ENCODE results near the gene CFD. TPM values are rescaled to one million over a fixed set of nuclear protein-coding genes. Genes with fewer than 3 reads are reported as not detected.

Gene CFD
- total RNA-seq, 1 donor, result 19.9 TPM

- DNase-seq (ENCODE audit: insufficient read length, low spot score, missing footprints), result no peak
- Histone ChIP-seq H3K27ac (ENCODE audit: low read depth, low read length) (no peak overlapping the region), H3K4me1 (ENCODE audit: insufficient read depth, low read length) (peaks cover 3% of the 10 kb centered on the region), H3K9me3 (ENCODE audit: low read depth, low read length) (no peaks in the 10 kb centered on the region), H4K20me1 (ENCODE audit: insufficient read depth, low read length) (no peaks in the 10 kb centered on the region), H3K27me3 (ENCODE audit: insufficient read depth, low read length) (peaks cover 10% of the 10 kb centered on the region), H3K4me3 (ENCODE audit: insufficient read depth, low read length) (no peak overlapping the region), H3K36me3 (ENCODE audit: insufficient read depth, low read length) (no peaks in the 10 kb centered on the region), H3K4me2 (ENCODE audit: insufficient read depth, low read length) (no peak overlapping the region), H2AFZ (ENCODE audit: low read length) (no peak overlapping the region), H3K79me2 (ENCODE audit: insufficient read depth, low read length) (no peaks in the 10 kb centered on the region)
- TF ChIP-seq, protein P1, sequence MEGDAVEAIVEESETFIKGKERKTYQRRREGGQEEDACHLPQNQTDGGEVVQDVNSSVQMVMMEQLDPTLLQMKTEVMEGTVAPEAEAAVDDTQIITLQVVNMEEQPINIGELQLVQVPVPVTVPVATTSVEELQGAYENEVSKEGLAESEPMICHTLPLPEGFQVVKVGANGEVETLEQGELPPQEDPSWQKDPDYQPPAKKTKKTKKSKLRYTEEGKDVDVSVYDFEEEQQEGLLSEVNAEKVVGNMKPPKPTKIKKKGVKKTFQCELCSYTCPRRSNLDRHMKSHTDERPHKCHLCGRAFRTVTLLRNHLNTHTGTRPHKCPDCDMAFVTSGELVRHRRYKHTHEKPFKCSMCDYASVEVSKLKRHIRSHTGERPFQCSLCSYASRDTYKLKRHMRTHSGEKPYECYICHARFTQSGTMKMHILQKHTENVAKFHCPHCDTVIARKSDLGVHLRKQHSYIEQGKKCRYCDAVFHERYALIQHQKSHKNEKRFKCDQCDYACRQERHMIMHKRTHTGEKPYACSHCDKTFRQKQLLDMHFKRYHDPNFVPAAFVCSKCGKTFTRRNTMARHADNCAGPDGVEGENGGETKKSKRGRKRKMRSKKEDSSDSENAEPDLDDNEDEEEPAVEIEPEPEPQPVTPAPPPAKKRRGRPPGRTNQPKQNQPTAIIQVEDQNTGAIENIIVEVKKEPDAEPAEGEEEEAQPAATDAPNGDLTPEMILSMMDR (IDR thresholded peaks at IDR 0.05; ENCODE audit: extremely low read depth, low read depth, low read length), result no peak
Measured at GRCh38 chr19:855566-856120, 3.8 kb upstream of the CFD start.

GRCh38 chr19:858284-858683, 1.2 kb upstream of the CFD start:
- Histone ChIP-seq H3K4me2 (ENCODE audit: insufficient read depth, low read length) (no peak overlapping the region), H3K27me3 (ENCODE audit: insufficient read depth, low read length) (peaks cover 11% of the 10 kb centered on the region), H3K9me3 (ENCODE audit: low read depth, low read length) (no peaks in the 10 kb centered on the region), H4K20me1 (ENCODE audit: insufficient read depth, low read length) (no peaks in the 10 kb centered on the region), H3K4me1 (ENCODE audit: insufficient read depth, low read length) (peaks cover 3% of the 10 kb centered on the region), H3K36me3 (ENCODE audit: insufficient read depth, low read length) (no peaks in the 10 kb centered on the region), H3K79me2 (ENCODE audit: insufficient read depth, low read length) (no peaks in the 10 kb centered on the region), H3K27ac (ENCODE audit: low read depth, low read length) (no peak overlapping the region), H3K4me3 (ENCODE audit: insufficient read depth, low read length) (no peak overlapping the region), H2AFZ (ENCODE audit: low read length) (no peak overlapping the region)
- no peak for DNase-seq (ENCODE audit: insufficient read length, low spot score, missing footprints)
- TF ChIP-seq, protein P1 (IDR thresholded peaks at IDR 0.05; ENCODE audit: extremely low read depth, low read depth, low read length), result no peak

GRCh38 chr19:861141-861755, 1.8 kb downstream of the CFD start:
- TF ChIP-seq, protein P1 (IDR thresholded peaks at IDR 0.05; ENCODE audit: extremely low read depth, low read depth, low read length), result no peak
- no peaks in the 10 kb centered on the region for H3K9me3 ChIP-seq (ENCODE audit: low read depth, low read length)
- no peak overlapping the region for H3K4me2 ChIP-seq (ENCODE audit: insufficient read depth, low read length)
- no peak overlapping the region for H3K4me3 ChIP-seq (ENCODE audit: insufficient read depth, low read length)
- H4K20me1 ChIP-seq (ENCODE audit: insufficient read depth, low read length), result no peaks in the 10 kb centered on the region
- H3K27ac ChIP-seq (ENCODE audit: low read depth, low read length), result no peak overlapping the region
- H3K79me2 ChIP-seq (ENCODE audit: insufficient read depth, low read length), result no peaks in the 10 kb centered on the region
- peaks cover 11% of the 10 kb centered on the region for H3K27me3 ChIP-seq (ENCODE audit: insufficient read depth, low read length)
- no peak overlapping the region for H2AFZ ChIP-seq (ENCODE audit: low read length)
- H3K36me3 ChIP-seq (ENCODE audit: insufficient read depth, low read length), result no peaks in the 10 kb centered on the region
- DNase-seq (ENCODE audit: insufficient read length, low spot score, missing footprints), result no peak
- H3K4me1 ChIP-seq (ENCODE audit: insufficient read depth, low read length), result peaks cover 3% of the 10 kb centered on the region

GRCh38 chr19:861756-862580, 2.5 kb downstream of the CFD start:
- Histone ChIP-seq H3K27me3 (ENCODE audit: insufficient read depth, low read length) (peaks cover 11% of the 10 kb centered on the region), H3K79me2 (ENCODE audit: insufficient read depth, low read length) (no peaks in the 10 kb centered on the region), H3K4me2 (ENCODE audit: insufficient read depth, low read length) (no peak overlapping the region), H3K4me1 (ENCODE audit: insufficient read depth, low read length) (peaks cover 3% of the 10 kb centered on the region), H3K4me3 (ENCODE audit: insufficient read depth, low read length) (no peak overlapping the region), H3K27ac (ENCODE audit: low read depth, low read length) (no peak overlapping the region), H3K36me3 (ENCODE audit: insufficient read depth, low read length) (no peaks in the 10 kb centered on the region), H2AFZ (ENCODE audit: low read length) (no peak overlapping the region), H3K9me3 (ENCODE audit: low read depth, low read length) (no peaks in the 10 kb centered on the region), H4K20me1 (ENCODE audit: insufficient read depth, low read length) (no peaks in the 10 kb centered on the region)
- TF ChIP-seq, protein P1 (IDR thresholded peaks at IDR 0.05; ENCODE audit: extremely low read depth, low read depth, low read length), result no peak
- peak; percentile 95 for DNase-seq (ENCODE audit: insufficient read length, low spot score, missing footprints)

All from osteoblast (primary cell).